Heart left ventricle (tissue), 16 donors: Measurements from ENCODE around the gene MACROD1. TPM values are rescaled to one million over a fixed set of nuclear protein-coding genes. Genes with fewer than 3 reads are reported as not detected.

Experiments
- ATAC-seq, 4 donors: fragments of 200-7000 bp; cut with Tn5 transposase; one replicate each; pipeline ENCODE4 v1.9.1; 2020 to 2022; ENCODE audit warnings: moderate library complexity in 4 of 4, mild to moderate bottlenecking in 3 of 4, moderate number of reproducible peaks in 1 of 4
- DNase-seq, 5 donors: peaks; one replicate each; pipeline ENCODE4 v3.0.0-alpha.2; 2020
- H3K27ac ChIP-seq, 12 donors: fragments of 200-600 bp; sonication (generic) in 4 of 12; one replicate each; pipeline versions ENCODE4 v1.5.0 to v1.8.0; 2016 to 2022; ENCODE audit warnings: mild to moderate bottlenecking in 2 of 12
- H3K27me3 ChIP-seq, 9 donors: fragments of 200-600 bp; sonication (generic) in 2 of 9; one replicate each; pipeline versions ENCODE4 v1.5.1 to v1.8.0; 2016 to 2022; ENCODE audit warnings: mild to moderate bottlenecking in 3 of 9
- H3K36me3 ChIP-seq, 9 donors: fragments of 200-600 bp; sonication (generic) in 2 of 9; one replicate each; pipeline versions ENCODE4 v1.5.0 to v1.8.0; 2018 to 2022; ENCODE audit warnings: mild to moderate bottlenecking in 2 of 9
- H3K4me1 ChIP-seq, 12 donors: fragments of 200-600 bp; sonication (generic) in 4 of 12; one replicate each; pipeline versions ENCODE4 v1.5.0 to v1.8.0; 2016 to 2022; ENCODE audit warnings: mild to moderate bottlenecking in 3 of 12
- H3K4me3 ChIP-seq, 12 donors: fragments of 200-600 bp; sonication (generic) in 4 of 12; one replicate each; pipeline versions ENCODE4 v1.5.0 to v1.8.0; 2017 to 2022; ENCODE audit warnings: mild to moderate bottlenecking in 9 of 12, moderate library complexity in 4 of 12
- H3K9me3 ChIP-seq, 12 donors: fragments of 200-600 bp; sonication (generic) in 4 of 12; one replicate each; pipeline versions ENCODE4 v1.5.0 to v1.8.0; 2016 to 2022; ENCODE audit warnings: mild to moderate bottlenecking in 1 of 12
- POLR2A ChIP-seq, 2 donors: fragments of 450-650 bp; IDR thresholded peaks; one replicate each; pipeline ENCODE4 v1.6.1; 2017; ENCODE audit warnings: antibody characterized with exemption in 2 of 2, mild to moderate bottlenecking in 2 of 2, moderate library complexity in 2 of 2
- WGBS, 4 donors: extraction: QIAGEN DNeasy Blood & Tissue Kit in 2 of 4; methylation state at CpG; one replicate each; pipeline versions ENCODE4 v1.1.5 to v1.1.7; 2013 to 2018; 5-methylcytosine and 5-hydroxymethylcytosine counted together
- intact Hi-C, 10 donors: fragments of 100-400 bp; cut with DNase I; formaldehyde crosslinking; loops; one replicate each; pipeline versions ENCODE4 v1.11.1 to v1.14.2; 2022
- polyA plus RNA-seq, 2 donors: library from polyadenylated mRNA; stranded (reverse); fragments of 200-250 nt; gene quantifications; one replicate each; pipeline ENCODE4 v1.2.3, GENCODE V29; 2013
- total RNA-seq, 9 donors: library from RNA; depleted of rRNA in 2 of 9; stranded (reverse); fragments of >200 nt in 2 of 9; fragmentation: NEBNext Ultra II Directional in 3 of 9; extraction: Animal tissue kit (Norgen Biotek cat#: 25700) in 3 of 9; gene quantifications; one replicate each; pipeline versions ENCODE4 v1.1.0 to v1.2.4, GENCODE V29; 2016 to 2023
- TF ChIP-seq, protein P1 (sequence below), 12 donors: fragments of 200-600 bp; sonication (generic) in 4 of 12; IDR thresholded peaks; one replicate each; pipeline versions ENCODE4 v1.5.0 to v1.8.0; 2018 to 2022; ENCODE audit warnings: antibody characterized with exemption in 12 of 12, mild to moderate bottlenecking in 5 of 12
- donor health status: ischemic (EF 13 %, LVEDD 7.1; RV severe dilation, severe dysfunction).
- donor health status: healthy with polysubstance abuse.
- donor health status: DM: no; HTN: yes; CAD: no.
- donor health status: DM: no; HTN: no; CAD: no.
- donor health status: ischemic (EF 25% LVEDD 6.9; RV normal size, moderate dysfunction).
- donor health status: ischemic (EF 25% LVEDD 5.7; RV mildly dilated, moderate dysfunction).
- donor health status: healthy.
- donor health status: DM: yes; HTN: yes; CAD: no.
- donor health status: ischemic (EF 35%, LVEDD 5.7; RV mildly dilated, moderate dysfunction).
- donor health status: nonischemic (EF 11% LVEDD 7.7; RV severe dilation, severe dysfunction).
- donor health status: DM: yes; HTN: yes; CAD: no.
- donor health status: PGD.
- donor health status: ischemic (EF 29% LVEDD 5.4; RV normal size, mild dysfunction).
- donor health status: nonischemic (EF 23%, LVEDD 6.1; RV moderate dilation, normal function).

The MACROD1 gene
- total and polyA plus RNA-seq, 11 donors = 48.9 to 287 (median 116) TPM

DNA sequence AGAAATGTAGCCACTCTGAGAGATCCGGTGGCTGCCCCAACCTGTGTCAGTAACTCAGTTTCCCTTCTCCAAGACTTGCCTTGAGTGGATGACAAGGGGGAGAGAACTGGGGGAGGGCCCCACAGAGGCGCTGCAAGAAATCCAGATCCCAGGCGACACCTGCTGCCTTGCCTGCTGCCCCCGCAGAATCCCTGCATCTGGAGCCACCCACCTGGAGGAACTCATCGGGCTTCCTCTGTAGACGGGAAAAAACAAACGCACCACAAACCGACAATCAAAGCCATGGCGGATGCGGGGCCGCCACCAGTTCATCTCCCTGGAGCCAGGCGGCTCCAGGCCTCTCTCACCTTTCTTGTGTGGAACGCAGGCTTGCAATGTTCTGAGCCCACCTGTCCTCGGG lies 40.2 kb downstream of the MACROD1 start:
- intact Hi-C loops = loop anchor here in 1 of 10 donors (10.0 kb wide), 1 partner anchor 71 kb away; no protein-coding TSS in a partner anchor
- ATAC-seq (no peak), DNase-seq (no peak)
- Histone ChIP-seq H3K27ac (no peak overlapping the region), H3K4me3 (no peak overlapping the region), H3K36me3 (no peaks in the 10 kb centered on the region), H3K4me1 (peaks cover 0 to 25% (median 5%) of the 10 kb centered on the region in 12 donors), H3K27me3 (no peaks in the 10 kb centered on the region), H3K9me3 (no peaks in the 10 kb centered on the region)
- 79 to 88% (median 84%) methylated on average over 14 of the region's 14 CpGs for WGBS, 4 donors
- no peak for TF ChIP-seq POLR2A (IDR thresholded peaks at IDR 0.05)
- TF ChIP-seq, protein P1, sequence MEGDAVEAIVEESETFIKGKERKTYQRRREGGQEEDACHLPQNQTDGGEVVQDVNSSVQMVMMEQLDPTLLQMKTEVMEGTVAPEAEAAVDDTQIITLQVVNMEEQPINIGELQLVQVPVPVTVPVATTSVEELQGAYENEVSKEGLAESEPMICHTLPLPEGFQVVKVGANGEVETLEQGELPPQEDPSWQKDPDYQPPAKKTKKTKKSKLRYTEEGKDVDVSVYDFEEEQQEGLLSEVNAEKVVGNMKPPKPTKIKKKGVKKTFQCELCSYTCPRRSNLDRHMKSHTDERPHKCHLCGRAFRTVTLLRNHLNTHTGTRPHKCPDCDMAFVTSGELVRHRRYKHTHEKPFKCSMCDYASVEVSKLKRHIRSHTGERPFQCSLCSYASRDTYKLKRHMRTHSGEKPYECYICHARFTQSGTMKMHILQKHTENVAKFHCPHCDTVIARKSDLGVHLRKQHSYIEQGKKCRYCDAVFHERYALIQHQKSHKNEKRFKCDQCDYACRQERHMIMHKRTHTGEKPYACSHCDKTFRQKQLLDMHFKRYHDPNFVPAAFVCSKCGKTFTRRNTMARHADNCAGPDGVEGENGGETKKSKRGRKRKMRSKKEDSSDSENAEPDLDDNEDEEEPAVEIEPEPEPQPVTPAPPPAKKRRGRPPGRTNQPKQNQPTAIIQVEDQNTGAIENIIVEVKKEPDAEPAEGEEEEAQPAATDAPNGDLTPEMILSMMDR (IDR thresholded peaks at IDR 0.05) = no peak

DNA sequence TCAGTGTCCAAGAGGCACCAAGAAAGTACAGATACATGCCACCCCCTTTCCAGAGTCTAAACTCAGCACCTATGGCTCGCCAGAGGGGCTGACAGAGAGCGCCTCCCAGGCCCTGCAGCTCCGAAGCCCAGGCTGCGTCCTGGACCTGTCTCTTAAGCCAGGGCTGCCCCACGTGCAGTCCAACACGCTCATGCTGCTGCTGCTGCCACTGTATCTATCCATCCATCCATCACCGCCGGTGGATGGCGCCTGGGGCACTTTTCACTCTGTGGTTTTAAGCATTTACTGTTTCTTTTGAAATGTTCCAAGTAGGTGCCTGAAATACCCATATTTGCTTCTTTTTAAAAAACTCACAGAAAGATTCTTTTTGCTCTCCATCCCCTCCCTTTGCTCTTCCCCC lies 41.8 kb downstream of the MACROD1 start:
- Histone ChIP-seq H3K36me3 (no peaks in the 10 kb centered on the region), H3K27ac (no peak overlapping the region), H3K4me1 (peaks cover 0 to 27% (median 5%) of the 10 kb centered on the region in 12 donors), H3K27me3 (no peaks in the 10 kb centered on the region), H3K9me3 (no peaks in the 10 kb centered on the region), H3K4me3 (no peak overlapping the region)
- TF ChIP-seq, protein P1 (IDR thresholded peaks at IDR 0.05) = no peak
- no peak for TF ChIP-seq POLR2A (IDR thresholded peaks at IDR 0.05)
- intact Hi-C loops = loop anchor here in 1 of 10 donors (10.0 kb wide), 1 partner anchor 69 kb away; no protein-coding TSS in a partner anchor
- 83 to 88% (median 87%) methylated on average over 9 of the region's 9 CpGs for WGBS, 4 donors
- no peak for DNase-seq
- ATAC-seq = no peak

DNA sequence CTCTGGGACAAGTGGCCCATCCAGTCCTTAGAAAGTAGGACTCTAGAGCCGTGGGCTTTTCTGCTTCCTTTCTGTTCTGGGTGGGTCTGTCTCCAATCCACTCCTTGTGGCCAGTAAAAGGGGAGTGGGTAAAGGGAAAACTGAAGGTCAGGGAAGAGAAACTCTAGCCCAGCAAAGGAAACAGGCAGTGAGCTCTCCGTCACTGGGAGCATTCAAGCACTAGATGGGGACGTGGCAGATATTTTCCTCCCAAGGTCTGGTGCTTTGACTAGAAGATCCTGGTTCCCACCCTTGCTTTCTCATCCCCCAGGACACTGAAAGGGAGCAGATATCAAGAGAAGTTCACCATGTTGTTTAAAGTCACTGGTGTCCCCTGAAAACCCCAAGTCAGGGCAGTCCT lies 42.2 kb downstream of the MACROD1 start:
- intact Hi-C loops = loop anchor here in 1 of 10 donors (10.0 kb wide), 1 partner anchor 69 kb away; no protein-coding TSS in a partner anchor
- Histone ChIP-seq H3K36me3 (no peaks in the 10 kb centered on the region), H3K27me3 (no peaks in the 10 kb centered on the region), H3K27ac (peak overlapping the region in 1 of 12 donors; percentile 46), H3K9me3 (no peaks in the 10 kb centered on the region), H3K4me1 (peaks cover 0 to 27% (median 5%) of the 10 kb centered on the region in 12 donors), H3K4me3 (no peak overlapping the region)
- no peak for ATAC-seq
- no peak for DNase-seq
- TF ChIP-seq POLR2A (IDR thresholded peaks at IDR 0.05) = no peak
- TF ChIP-seq, protein P1 (IDR thresholded peaks at IDR 0.05) = no peak
- WGBS, 4 donors = 81 to 97% (median 86%) methylated on average over 3 of the region's 3 CpGs

DNA sequence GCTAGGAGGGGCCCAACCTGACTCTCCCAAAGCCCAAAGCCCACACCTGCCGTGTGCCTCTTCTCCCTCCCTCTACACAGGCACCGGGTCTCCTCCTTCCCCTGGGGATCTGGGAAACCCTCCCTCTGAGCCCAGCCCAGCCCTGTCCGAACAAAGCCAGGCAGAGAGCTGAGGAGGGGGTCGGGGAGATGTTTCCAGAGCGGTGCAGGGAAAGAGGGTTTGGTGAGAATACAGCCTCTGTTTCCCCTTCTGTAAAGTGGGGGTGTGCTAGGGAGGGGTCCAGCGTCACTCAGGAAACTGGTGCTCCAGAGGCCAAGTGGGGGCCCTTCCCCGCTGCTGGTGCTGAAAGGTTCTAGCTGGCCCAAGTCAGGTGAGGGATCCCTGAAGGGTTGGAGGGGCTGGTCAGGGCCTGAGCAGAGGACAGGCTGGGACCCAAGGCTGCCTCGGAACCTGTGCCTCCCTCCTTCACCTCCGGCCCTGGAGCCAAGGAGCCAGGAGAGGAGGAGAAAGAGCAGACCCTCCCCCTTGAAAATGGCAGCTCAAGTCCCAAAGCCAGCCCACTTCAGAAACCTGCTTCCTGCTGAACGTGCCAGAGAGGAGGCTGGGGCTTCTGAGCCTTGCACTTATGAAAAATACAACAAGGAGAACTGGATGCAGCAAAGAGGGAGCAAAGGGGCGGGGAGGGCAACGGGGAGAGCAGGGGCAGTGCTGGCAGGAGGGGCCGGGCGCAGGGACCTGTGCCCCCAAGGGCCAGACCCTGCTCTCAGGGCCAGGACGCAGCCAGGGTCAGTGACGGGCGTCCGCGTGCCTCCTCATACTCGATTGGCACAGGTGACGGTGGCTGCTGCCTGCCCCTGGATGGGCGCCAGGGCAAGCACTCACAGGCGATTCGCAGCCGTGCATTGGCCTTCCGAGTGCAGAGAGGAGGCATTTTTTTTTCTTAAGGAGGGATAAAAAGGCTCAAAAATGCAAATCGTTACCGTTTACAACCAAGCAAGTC lies 43.2 kb downstream of the MACROD1 start:
- no peak for TF ChIP-seq POLR2A (IDR thresholded peaks at IDR 0.05)
- TF ChIP-seq, protein P1 (IDR thresholded peaks at IDR 0.05) = no peak
- WGBS, 4 donors = 53 to 63% (median 59%) methylated on average over 25 to 28 of the region's 28 CpGs
- ATAC-seq (peak; percentile 50 to 80 (median 76)), DNase-seq (peak; percentile 57 to 77 (median 69))
- Histone ChIP-seq H3K4me3 (no peak overlapping the region), H3K36me3 (no peaks in the 10 kb centered on the region), H3K9me3 (no peaks in the 10 kb centered on the region), H3K27ac (peak overlapping the region in 1 of 12 donors; percentile 46), H3K4me1 (peaks cover 0 to 23% (median 5%) of the 10 kb centered on the region in 12 donors), H3K27me3 (no peaks in the 10 kb centered on the region)
- intact Hi-C loops = loop anchor here in 1 of 10 donors (10.0 kb wide), 1 partner anchor 68 kb away; no protein-coding TSS in a partner anchor
